Measurements from ENCODE around the gene CLDN18. TPM values are rescaled to one million over a fixed set of nuclear protein-coding genes. Genes with fewer than 3 reads are reported as not detected.

CLDN18 gene
- total and polyA plus RNA-seq, 2 of the 8 experiments (the other 6 are each of a cell fraction or from before 2014, with no cell fraction given): not detected

- TF ChIP-seq EGR1 (IDR thresholded peaks at IDR 0.05; ENCODE audit: borderline replicate concordance, low read depth, low read length) (no peak), CEBPB (IDR thresholded peaks at IDR 0.05; ENCODE audit: low read depth, low read length) (no peak)
Measured at GRCh38 chr3:137990427-137990826, 19.5 kb upstream of the CLDN18 start (continued).
